ENCODE measurements around the gene GABRR1.
A peak's percentile ranks its signal among the peaks of the same experiment; 100 is the strongest.
"Not testable (repeated sequence)": the region's sequence is repeated elsewhere in the genome, so short reads cannot be mapped to it uniquely, and the experiment has no call there.

Gene GABRR1

DNA sequence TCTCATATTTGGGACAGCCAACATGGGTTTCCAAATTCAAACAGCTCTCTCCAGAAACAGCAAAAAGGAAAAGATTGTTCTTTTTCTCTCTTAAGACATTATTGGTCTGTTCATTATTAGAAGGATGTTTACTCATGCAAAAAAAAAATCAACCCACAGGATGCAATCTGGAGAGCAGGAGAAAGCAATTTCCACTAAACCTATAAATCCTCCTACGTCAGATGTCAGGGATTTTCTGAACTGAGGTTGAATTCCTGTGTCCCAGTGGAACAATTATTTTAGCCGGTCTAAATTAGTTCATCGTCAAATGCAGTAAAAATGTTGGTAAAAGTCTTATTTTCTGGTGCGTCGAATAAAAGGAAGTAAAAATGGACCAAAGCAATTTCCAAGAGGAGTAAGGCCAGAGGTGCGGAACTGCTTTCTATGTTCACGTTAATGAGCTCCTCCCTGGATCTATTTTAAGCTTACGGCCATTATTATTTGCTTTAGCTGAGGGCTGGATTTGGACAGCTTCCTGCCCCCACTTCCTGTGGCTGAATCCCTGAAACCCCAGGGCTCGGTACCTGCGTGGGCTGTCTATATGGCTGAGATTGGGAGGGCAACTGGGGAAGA lies at the start of gene GABRR1:
Gene GABRR1 (minus strand): TSS at position 60 of the 612 bp plus-strand sequence. CDS start 36 bp downstream, at position 24.
- DNase-seq, result no peak

DNA sequence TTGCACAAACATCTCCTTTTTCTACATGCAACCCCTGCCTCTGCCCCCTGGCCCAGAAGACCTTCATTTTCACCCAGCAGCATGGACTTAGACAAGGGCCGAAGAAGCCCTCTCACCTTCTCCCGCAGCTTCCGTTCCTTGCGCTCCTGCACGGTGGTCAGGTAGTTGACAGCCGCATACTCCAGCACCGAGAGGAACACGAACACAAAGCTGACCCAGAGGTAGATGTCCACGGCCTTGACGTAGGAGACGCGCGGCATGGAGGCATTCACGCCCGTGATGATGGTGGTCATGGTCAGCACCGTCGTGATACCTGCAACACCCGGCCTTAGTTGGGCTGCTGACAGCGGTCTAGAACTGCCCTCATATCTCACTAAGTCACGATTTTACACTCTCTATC lies 47.1 kb upstream of the GABRR1 start:
- no peak for DNase-seq

GRCh38 chr6:89260832-89261231 lies 43.7 kb upstream of the GABRR1 start:
- peak; percentile 13 for DNase-seq

- DNase-seq, result no peak
These were observed 43.2 kb upstream of the GABRR1 start for GRCh38 chr6:89260310-89260709.

GRCh38 chr6:89258912-89259311 lies 41.8 kb upstream of the GABRR1 start:
- DNase-seq, result no peak

GRCh38 chr6:89257781-89258180 lies 40.6 kb upstream of the GABRR1 start:
- DNase-seq, result no peak

DNA sequence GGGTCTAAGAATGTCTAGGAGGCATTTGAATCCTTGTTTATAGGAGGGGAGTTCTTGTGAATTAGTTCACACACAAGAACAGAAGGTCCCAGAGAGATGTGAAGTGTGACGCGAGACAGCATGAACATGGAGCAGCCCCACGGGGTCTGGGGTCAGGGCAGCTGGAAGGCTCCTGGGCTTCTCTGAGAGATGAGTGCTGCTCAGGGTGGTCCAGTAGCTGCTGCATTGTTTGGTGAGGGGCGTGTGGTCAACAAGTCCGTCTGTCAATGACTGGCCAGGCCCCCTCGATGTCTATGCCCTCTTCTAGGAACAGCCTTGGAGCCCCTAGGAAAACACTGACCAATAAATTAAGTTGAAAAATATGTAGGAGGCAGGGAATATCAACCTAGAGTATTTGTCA lies 40.2 kb upstream of the GABRR1 start:
- DNase-seq, result no peak

DNA sequence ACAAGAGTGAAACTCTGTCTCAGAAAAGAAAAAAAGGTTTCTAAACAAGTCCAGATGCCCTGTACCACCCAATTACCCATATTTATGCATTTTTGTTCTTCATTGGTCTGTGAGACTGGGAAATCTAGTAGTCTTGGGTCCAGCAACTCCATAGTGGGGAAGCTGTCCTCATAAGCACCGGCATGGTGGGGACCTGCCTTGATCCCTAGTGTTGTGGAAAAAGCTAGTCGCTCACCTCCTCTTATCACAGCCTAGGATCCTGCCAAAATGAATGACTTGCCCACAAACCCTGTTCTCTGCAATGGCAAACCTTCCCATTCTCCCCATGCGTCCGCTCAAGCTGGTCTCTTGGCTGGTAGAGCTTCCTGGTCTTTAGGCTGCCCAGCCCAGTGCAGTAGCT lies 38.3 kb upstream of the GABRR1 start:
- no peak for DNase-seq

GRCh38 chr6:89254569-89254968 lies 37.4 kb upstream of the GABRR1 start:
- DNase-seq, result no peak

- DNase-seq, result no peak
These were observed 35.7 kb upstream of the GABRR1 start for GRCh38 chr6:89252907-89253306.

DNA sequence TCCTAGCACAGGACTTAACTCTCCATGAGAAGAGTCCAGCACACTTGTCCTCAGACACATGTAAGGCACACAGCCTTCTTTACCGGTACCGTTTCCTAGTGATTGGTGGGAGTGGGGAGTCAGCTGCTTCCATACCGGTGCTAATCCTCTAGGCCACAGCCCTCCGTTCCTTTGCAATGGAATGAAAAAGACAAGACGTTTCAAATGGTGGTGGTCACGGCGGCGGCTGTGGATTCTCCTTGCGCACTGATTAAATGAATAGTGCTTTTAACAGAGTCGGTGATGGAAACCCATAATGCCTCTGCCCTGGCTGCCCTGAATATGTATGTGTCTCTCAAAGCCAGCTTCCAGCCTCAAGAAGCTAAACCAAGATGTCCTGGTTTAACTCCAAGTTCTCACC lies 34.8 kb upstream of the GABRR1 start:
- DNase-seq, result no peak

DNA sequence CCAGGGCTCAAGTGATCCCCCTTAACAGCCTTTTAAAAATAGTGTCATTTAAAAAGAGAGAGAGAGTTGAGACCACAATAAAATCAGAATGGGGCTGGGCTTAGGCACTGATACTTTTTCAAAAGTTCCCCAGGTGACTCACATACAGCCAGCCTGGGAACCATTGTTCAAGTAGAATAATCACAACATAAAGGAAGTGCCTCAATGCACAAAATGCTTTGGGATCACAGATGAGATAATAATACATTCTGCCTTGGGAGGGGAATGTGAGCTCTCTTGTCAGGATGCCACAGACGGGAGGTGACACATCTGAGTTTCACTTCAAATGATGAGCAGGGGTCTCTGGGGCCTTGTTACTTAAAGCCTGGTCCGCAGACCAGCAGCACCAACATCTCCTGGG lies 34.0 kb upstream of the GABRR1 start:
- DNase-seq, result no peak

DNA sequence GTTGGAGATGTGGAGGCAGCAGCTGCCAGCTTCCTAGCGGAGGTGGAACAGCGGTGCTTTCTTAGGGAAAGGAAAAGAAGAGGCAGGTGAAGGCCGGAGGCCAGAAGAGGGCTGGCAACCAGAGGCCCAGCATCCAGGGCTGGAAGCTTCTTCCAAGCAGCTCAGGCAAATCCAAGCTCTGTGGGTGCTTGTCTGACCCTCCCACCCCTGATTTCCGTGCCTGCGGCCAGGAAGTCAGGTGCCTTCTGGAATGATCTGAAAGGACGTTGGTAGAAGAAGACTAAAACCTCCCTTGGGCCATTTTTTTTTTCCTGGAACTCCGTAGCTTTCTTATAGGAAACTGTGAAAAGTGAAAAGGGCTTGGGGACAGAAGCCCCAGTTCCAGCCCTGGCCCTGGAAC lies 33.1 kb upstream of the GABRR1 start:
- no peak for DNase-seq

- no peak for DNase-seq
These were observed 27.3 kb upstream of the GABRR1 start for GRCh38 chr6:89244241-89244985.

- DNase-seq, result no peak
These were observed 26.1 kb upstream of the GABRR1 start for GRCh38 chr6:89243331-89243629.

- DNase-seq, result peak; percentile 57
These were observed 25.6 kb upstream of the GABRR1 start for GRCh38 chr6:89242574-89243330.

DNA sequence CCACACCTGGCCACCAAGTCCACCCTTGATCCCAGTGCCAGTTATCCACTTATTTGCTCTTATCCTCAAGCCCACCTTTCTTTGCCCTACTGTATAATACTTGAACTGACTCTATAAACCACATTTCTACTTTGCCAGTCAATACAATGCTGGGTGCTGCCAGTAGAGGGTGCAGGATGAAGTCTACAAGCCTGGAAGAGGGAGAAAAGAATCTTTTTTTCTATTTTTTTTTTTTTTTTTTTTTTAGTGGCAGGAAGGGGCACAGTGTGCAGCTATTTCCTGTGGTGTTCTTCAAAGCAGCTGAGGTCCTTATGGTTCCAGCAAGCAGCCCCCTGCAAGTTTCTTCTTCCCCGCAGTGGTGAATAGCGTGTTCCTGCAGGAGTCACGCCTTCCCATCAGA lies 22.2 kb upstream of the GABRR1 start:
- DNase-seq, result no peak

DNA sequence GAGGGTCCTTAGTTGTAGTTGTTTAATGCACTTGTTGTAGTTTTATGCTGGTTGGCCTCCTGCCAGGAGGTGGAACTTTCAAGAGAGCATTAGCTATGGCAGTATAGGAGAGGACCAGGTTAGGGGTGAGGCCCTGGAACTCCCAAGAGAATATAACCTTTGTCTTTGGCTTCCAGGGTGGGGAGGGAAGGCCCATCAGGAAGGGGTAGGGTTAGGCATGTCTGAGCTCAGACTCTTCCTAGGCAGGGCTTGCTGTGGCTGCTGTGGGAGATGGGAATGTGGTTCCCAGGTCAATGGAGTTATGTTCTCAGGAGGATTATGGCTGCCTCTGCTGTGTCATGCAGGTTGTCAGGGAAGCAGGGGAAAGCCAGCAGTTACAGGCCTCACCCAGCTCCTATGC lies 20.0 kb upstream of the GABRR1 start:
- no peak for DNase-seq

GRCh38 chr6:89233605-89234004 lies 16.4 kb upstream of the GABRR1 start:
- not testable (repeated sequence) for DNase-seq

DNA sequence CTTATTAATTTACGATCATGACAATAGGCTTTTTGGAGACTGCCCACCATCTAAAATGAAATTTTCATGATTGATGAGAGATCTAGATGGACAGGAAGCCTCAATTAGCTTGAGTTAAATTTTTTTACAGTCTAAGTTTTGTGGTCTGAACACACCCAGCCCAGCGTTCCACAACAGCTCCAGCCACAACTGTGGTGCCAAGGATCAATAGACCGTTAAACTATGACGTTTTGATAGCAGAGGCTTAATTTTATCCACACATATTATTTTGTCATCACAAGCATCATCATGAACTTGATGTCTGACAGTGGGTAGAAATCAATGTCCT lies 5.5 kb upstream of the GABRR1 start:
- no peak for DNase-seq

DNA sequence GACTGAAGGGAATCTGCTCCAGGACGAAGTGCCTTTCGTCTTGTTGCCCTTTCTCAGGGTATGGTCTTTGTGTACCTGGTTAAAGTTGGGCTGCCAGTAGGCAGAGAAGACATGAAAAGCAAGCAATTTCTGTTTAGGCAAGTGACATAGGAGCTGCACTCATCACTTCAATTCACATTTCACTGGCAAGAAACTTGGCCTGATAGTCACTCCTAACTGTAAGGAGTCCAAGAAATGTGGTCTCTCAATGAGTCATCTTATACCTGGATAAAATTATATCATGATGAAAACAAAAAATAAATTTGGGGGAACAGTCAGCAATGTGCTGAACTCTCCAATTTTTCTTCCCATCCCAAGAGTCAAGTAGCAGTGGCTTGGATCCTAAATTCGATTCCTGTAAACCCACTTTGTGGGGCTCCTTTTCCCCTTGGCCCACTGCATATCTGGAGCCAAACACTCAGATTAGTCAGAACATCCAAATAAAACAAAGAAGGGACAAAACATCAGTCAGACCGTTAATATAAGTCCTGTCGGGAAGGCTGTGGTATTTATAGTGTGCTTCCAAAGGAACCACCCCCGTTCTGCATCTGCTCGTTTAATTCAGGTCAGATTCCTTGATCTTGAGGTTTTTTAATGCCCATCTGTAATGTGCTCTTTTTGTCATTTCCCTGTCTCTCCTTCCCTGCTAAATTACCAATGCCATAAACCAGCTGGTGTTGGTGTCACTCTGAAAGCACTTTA lies 5.0 kb upstream of the GABRR1 start:
- DNase-seq, result no peak

- DNase-seq, result no peak
These were observed 4.0 kb upstream of the GABRR1 start for GRCh38 chr6:89221129-89221528.

DNA sequence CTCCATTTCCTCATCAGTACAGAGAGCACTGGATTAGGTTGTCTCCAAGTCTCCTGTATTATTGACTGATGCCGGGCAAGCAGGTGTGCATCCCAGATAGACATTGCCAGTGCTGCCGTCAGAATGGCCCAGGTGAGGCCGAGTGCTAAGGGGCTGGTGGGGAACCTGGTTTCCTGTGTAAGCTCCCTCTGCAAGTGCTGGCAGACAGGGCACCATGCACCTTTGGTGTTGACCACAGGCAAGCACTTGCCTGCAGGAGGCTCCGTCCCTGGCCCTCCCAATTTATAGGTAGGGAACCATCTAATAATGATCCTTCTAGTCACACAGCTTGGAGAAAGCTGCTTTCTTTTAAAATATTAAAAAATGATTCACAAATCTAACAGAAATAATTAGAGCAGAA lies 747 bp downstream of the GABRR1 start:
- no peak for DNase-seq

DNA sequence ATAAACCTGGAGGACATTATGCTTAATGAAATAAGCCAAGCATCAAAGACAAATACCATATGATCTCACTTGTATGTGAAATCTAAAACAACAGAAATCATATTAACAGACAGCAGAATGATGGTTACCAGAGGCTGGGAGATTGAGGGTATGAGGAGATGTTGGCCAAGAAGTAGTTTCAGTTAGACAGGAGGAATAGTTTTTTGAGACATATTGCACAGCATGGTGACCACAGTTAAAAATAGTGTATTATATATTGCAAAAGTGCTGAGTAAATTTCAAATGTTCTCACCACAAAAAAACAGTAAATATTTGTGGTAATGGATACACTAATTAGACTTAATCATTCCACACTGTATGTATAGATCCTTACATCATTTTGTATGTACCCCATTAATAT lies 1.8 kb downstream of the GABRR1 start:
- no peak for DNase-seq
